Cardiac fibroblast (primary cell): ENCODE data around the gene EEPD1.
"Not testable (repeated sequence)": the region's sequence is repeated elsewhere in the genome, so short reads cannot be mapped to it uniquely, and the experiment has no call there.

Source experiments
- DNase-seq, 2 donors: peaks; one replicate each; pipeline versions ENCODE4 v3.0.0 to v3.0.0-alpha.2; 2010; ENCODE audit warnings: low read depth in 2 of 2
- H3K4me3 ChIP-seq, 2 donors: replicated peaks in 1 of 2; 1 replicate in 1 of 2; 2 replicates in 1 of 2; pipeline ENCODE4 v1.5.1; 2011; ENCODE audit warnings: low read depth in 2 of 2, low read length in 2 of 2, mild to moderate bottlenecking in 2 of 2, moderate library complexity in 1 of 2
- CTCF ChIP-seq: IDR thresholded peaks from one replicate; pipeline ENCODE4 v1.5.1; 2011; ENCODE audit warnings: low read depth, mild to moderate bottlenecking, low read length, inconsistent platforms

The EEPD1 gene

DNA sequence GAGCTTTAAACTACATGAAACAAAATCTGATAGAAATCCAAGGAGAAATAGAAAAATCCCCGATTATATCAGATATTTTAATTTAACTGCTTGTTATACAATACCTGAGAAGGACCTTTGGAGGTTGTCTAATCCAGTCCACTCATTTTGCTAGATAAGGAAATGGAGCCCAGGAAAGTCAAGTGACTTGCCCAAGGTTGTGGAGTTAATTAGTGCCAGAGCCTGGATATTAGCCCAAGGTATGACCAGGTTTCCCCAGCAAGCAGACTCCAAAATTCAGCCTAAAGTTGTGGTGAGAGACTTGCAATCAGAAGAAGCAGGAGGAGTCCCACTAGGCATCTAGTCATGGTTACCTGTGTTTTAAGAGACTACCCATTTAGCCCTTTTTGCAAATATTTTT is 11.7 kb upstream of the EEPD1 start:
- no peak overlapping the region for H3K4me3 ChIP-seq
- no peak for TF ChIP-seq CTCF
- no peak for DNase-seq

DNA sequence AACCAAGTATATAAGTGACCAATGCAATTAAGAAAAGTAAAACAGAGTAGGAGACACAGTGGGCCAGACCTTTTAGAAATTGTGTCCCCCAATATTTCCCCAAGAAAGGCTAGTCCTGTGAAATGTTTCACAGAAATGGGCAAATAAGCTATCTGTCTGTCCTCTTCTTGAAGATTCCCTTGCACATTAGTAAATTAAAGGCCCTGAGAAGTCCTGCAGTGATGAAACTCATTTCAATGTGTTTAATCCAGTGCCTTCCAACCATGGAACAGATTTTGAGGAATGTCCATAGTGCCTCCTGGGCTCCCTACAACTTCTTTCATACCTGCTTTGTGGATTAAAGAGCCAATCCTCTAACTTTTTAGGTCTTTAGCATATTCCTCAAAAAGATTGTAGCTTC is 11.2 kb upstream of the EEPD1 start:
- H3K4me3 ChIP-seq = no peak overlapping the region
- no peak for DNase-seq
- TF ChIP-seq CTCF = no peak

DNA sequence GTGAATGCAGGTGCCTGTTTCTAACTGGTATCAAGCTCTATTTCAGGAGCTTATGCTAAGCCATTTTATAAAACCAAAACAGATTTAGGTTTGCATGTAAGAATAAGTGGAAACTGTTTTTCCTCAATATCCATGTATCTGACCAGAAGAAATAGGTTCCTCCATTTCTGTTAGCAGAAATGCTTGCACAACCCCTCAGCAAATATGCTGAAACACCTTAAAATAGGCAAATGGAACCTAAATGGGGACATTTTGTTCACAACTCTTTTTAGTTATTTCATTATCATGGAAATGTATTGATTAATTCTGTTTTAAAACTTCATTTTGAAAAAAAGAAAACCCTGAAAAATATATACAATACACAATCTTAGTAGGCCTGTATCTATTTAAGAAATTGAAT is 8.9 kb upstream of the EEPD1 start:
- no peak for TF ChIP-seq CTCF
- H3K4me3 ChIP-seq = no peak overlapping the region
- no peak for DNase-seq

- DNase-seq = no peak
- no peak for TF ChIP-seq CTCF
- H3K4me3 ChIP-seq = no peak overlapping the region
These were observed 7.4 kb upstream of the EEPD1 start for GRCh38 chr7:36145686-36146085.

- DNase-seq = no peak
- TF ChIP-seq CTCF = no peak
- H3K4me3 ChIP-seq = no peak overlapping the region
These were observed 5.7 kb upstream of the EEPD1 start for GRCh38 chr7:36147361-36147760.

GRCh38 chr7:36148422-36149065 is 4.5 kb upstream of the EEPD1 start:
- TF ChIP-seq CTCF = no peak
- no peak for DNase-seq
- H3K4me3 ChIP-seq = no peak overlapping the region

DNA sequence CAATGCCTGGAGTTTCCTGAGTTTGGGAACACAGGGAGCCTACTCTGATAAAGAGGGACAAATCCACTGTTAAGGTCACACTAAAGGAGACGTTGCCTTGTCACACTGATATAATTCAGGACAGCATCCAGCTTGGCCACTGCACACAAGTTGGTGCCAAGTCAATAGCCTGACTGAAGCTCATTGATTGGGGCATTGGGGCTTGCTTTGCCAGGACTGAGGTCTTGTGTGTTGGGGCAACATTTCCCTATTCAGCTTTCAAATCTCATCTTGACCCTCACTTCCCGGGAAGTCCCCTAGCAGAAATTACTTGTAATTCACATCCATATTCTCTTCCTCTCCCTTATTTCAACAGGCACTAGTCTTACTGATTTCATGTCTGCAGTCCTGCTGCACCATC is 3.8 kb upstream of the EEPD1 start:
- H3K4me3 ChIP-seq, DNase-seq: not testable (repeated sequence)
